ENCODE data around the gene CORO1C.
"Not testable (repeated sequence)": the region's sequence is repeated elsewhere in the genome, so short reads cannot be mapped to it uniquely, and the experiment has no call there.

DNA sequence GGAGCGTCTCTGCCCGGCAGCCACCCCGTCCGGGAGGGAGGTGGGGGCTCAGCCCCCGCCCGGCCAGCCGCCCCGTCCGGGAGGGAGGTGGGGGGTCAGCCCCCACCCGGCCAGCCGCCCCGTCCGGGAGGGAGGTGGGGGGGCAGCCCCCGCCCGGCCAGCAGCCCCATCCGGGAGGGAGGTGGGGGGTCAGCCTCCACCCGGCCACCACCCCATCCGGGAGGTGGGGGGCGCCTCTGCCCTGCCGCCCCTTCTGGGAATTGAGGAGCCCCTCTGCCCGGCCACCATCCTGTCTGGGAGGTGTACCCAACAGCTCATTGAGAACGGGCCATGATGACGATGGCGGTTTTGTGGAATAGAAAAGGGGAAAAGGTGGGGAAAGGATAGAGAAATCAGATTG is 75.1 kb downstream of the CORO1C start:
- TF ChIP-seq, protein P1, sequence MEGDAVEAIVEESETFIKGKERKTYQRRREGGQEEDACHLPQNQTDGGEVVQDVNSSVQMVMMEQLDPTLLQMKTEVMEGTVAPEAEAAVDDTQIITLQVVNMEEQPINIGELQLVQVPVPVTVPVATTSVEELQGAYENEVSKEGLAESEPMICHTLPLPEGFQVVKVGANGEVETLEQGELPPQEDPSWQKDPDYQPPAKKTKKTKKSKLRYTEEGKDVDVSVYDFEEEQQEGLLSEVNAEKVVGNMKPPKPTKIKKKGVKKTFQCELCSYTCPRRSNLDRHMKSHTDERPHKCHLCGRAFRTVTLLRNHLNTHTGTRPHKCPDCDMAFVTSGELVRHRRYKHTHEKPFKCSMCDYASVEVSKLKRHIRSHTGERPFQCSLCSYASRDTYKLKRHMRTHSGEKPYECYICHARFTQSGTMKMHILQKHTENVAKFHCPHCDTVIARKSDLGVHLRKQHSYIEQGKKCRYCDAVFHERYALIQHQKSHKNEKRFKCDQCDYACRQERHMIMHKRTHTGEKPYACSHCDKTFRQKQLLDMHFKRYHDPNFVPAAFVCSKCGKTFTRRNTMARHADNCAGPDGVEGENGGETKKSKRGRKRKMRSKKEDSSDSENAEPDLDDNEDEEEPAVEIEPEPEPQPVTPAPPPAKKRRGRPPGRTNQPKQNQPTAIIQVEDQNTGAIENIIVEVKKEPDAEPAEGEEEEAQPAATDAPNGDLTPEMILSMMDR (IDR thresholded peaks at IDR 0.05 in 4 of 5, conservative IDR thresholded peaks at IDR 0.05 in 1 of 5): not testable (repeated sequence)
- not testable (repeated sequence) for TF ChIP-seq POLR2A (IDR thresholded peaks at IDR 0.05)
